ENCODE data around the gene ARAP3. TPM values are rescaled to one million over a fixed set of nuclear protein-coding genes. Genes with fewer than 3 reads are reported as not detected.

ARAP3 gene
- total and polyA plus RNA-seq, 9 donors, result 6.8 to 19.3 (median 13.4) TPM

DNA sequence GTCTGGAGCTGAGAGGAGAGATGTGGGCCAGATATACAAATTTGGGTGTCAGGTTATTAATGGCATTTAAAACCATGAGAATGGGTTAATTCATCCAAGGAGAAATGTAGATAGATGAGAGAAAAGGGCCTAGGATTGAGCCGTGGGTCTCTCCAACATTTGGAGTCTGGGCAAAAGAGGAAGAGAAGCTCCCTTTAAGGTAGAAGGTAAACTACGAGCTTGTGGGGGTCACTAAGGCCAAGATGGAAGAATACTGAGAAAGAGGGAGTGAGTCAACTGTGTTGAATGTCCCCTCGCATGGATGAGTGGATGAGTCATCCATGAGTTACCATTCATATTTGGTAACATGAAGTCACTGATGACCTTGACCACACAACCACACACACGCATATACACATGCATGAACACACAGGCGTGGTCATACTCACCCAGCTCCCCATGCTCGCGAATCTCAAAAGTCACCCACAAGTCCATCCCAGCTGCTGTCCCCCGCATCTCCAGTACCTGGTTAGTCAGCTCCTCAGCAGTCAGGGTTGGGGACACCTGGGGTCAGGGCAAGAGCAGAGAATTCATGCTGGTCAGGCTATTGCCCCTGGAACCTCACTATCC is 24.0 kb downstream of the ARAP3 start:
- DNase-seq, result no peak
- Histone ChIP-seq H3K36me3 (ENCODE audit: control insufficient read depth, insufficient read depth, low read length) (peaks cover 28% of the 10 kb centered on the region), H3K4me3 (ENCODE audit: low read length) (no peak overlapping the region), H3K9me3 (replicated peaks; ENCODE audit: control insufficient read depth, low read depth, low read length) (no peaks in the 10 kb centered on the region), H3K27me3 (ENCODE audit: control insufficient read depth, insufficient read depth, low read length) (no peaks in the 10 kb centered on the region), H3K27ac (ENCODE audit: low read length) (no peak overlapping the region), H3K4me1 (ENCODE audit: control insufficient read depth, insufficient read depth, low read length) (no peaks in the 10 kb centered on the region)
- WGBS (ENCODE audit: insufficient coverage), result 78% methylated on average over 6 of the region's 8 CpGs

DNA sequence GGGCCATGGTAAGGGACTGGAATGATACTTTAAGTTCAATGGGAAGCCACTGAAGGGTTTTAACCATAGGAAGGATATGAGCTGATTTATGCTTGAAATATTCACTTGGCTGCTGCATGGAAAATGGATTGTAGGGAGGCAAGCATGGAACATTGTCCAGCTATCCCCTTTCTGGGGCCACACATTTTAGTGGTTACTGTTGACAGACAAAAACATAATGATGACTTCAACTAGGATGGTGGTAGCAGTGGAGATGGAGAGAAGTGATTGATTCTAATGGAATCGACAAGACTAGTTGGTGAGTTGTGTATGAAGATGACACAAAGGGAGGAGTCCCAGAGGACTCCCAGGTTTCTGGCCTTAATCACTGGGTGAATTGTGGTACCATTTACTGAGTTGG is 24.6 kb downstream of the ARAP3 start:
- H3K27me3 ChIP-seq (ENCODE audit: control insufficient read depth, insufficient read depth, low read length), result no peaks in the 10 kb centered on the region
- no peak overlapping the region for H3K27ac ChIP-seq (ENCODE audit: low read length)
- H3K4me1 ChIP-seq (ENCODE audit: control insufficient read depth, insufficient read depth, low read length), result no peaks in the 10 kb centered on the region
- no peak for DNase-seq
- H3K36me3 ChIP-seq (ENCODE audit: control insufficient read depth, insufficient read depth, low read length), result peaks cover 27% of the 10 kb centered on the region
- H3K9me3 ChIP-seq (replicated peaks; ENCODE audit: control insufficient read depth, low read depth, low read length), result no peaks in the 10 kb centered on the region
- 100% methylated on average over 1 of the region's 1 CpG for WGBS (ENCODE audit: insufficient coverage)
- H3K4me3 ChIP-seq (ENCODE audit: low read length), result no peak overlapping the region

DNA sequence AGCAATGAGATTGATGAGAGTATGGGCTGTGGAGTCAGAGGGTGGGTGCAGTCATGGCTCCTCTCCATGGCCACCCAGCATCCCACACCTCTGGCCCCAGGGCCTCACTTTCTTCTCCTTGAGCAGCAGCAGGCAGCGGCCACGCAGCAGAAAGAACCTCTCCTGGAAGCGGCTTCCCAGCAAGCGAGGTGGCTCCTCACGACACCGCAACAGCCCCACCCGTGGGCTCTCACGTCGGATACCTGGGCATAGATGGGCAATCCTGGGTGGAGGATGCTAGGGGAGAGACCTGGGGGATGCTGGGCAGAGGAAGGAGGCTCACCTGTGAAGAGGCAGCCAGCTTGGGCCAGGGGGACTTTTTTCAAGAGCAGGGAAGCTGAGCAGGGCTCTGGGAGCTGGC is 25.6 kb downstream of the ARAP3 start:
- H3K9me3 ChIP-seq (replicated peaks; ENCODE audit: control insufficient read depth, low read depth, low read length), result no peaks in the 10 kb centered on the region
- 89% methylated on average over 8 of the region's 9 CpGs for WGBS (ENCODE audit: insufficient coverage)
- no peak overlapping the region for H3K27ac ChIP-seq (ENCODE audit: low read length)
- no peak for DNase-seq
- H3K27me3 ChIP-seq (ENCODE audit: control insufficient read depth, insufficient read depth, low read length), result peaks cover 2% of the 10 kb centered on the region
- peaks cover 24% of the 10 kb centered on the region for H3K36me3 ChIP-seq (ENCODE audit: control insufficient read depth, insufficient read depth, low read length)
- peaks cover 4% of the 10 kb centered on the region for H3K4me1 ChIP-seq (ENCODE audit: control insufficient read depth, insufficient read depth, low read length)
- H3K4me3 ChIP-seq (ENCODE audit: low read length), result no peak overlapping the region

DNA sequence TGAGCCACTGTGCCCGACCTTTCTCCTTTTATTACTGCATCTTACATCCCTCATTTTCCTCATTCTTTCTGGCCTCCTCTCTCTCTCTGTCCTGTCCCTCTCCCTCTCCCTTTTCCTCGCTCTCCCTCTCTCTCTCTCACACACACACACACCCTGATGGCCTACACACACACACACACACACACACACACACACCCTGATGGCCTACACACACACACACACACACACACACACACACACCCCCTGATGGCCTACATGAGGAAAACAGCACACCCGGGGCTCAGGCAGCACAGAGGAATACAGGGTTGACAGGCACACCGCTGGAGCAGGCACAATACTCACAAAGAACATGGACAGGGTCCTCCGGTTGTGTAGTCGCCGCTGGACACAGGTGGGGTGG is 27.0 kb downstream of the ARAP3 start:
- peaks cover 20% of the 10 kb centered on the region for H3K36me3 ChIP-seq (ENCODE audit: control insufficient read depth, insufficient read depth, low read length)
- H3K4me3 ChIP-seq (ENCODE audit: low read length), result no peak overlapping the region
- H3K9me3 ChIP-seq (replicated peaks; ENCODE audit: control insufficient read depth, low read depth, low read length), result no peaks in the 10 kb centered on the region
- H3K4me1 ChIP-seq (ENCODE audit: control insufficient read depth, insufficient read depth, low read length), result peaks cover 10% of the 10 kb centered on the region
- H3K27me3 ChIP-seq (ENCODE audit: control insufficient read depth, insufficient read depth, low read length), result peaks cover 4% of the 10 kb centered on the region
- no peak overlapping the region for H3K27ac ChIP-seq (ENCODE audit: low read length)
- WGBS (ENCODE audit: insufficient coverage), result 91% methylated on average over 6 of the region's 7 CpGs
- no peak for DNase-seq

DNA sequence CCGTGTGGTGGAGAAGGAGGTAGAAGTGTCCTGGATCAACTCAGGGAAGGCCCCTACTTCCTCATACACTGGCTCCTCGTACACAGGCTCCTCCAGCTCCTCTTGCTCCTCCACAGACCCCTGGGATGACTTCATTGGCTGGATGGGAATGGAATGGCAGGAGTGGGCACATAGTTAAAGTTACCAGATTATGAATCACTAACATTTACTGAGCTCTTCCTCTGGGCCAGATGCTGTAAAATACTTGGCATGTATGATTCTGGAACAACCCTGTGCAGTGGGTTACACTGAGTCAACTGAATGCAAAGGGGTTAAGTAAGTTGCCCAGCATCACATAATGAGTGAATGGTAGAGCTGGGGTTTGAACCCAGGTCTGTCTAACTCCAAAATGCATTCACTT is 27.7 kb downstream of the ARAP3 start:
- DNase-seq, result no peak
- H3K36me3 ChIP-seq (ENCODE audit: control insufficient read depth, insufficient read depth, low read length), result peaks cover 18% of the 10 kb centered on the region
- no peak overlapping the region for H3K4me3 ChIP-seq (ENCODE audit: low read length)
- H3K27me3 ChIP-seq (ENCODE audit: control insufficient read depth, insufficient read depth, low read length), result peaks cover 4% of the 10 kb centered on the region
- H3K9me3 ChIP-seq (replicated peaks; ENCODE audit: control insufficient read depth, low read depth, low read length), result no peaks in the 10 kb centered on the region
- H3K4me1 ChIP-seq (ENCODE audit: control insufficient read depth, insufficient read depth, low read length), result peaks cover 10% of the 10 kb centered on the region
- no peak overlapping the region for H3K27ac ChIP-seq (ENCODE audit: low read length)
- WGBS (ENCODE audit: insufficient coverage), result no CpG with 5 or more reads among the region's 2 CpGs

DNA sequence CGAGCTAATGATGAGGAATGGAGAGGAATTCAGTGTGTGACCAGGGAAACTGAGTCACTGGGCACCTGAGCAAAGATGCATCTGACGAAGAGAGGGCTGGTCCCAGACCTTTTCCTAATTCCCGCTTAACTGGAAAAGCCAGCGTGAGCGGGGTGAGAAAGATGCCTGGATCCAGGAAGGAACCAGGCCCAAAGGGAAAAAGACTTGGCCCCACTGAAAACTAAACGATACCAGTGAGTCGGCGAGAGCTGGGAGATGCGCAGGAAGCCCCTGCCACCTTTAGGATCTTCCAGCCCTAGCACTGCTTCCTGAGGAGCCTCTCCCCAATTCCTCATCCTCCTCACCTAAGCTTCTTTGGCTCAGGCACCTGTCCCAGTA is 30.3 kb downstream of the ARAP3 start:
- Histone ChIP-seq H3K36me3 (ENCODE audit: control insufficient read depth, insufficient read depth, low read length) (peaks cover 20% of the 10 kb centered on the region), H3K9me3 (replicated peaks; ENCODE audit: control insufficient read depth, low read depth, low read length) (no peaks in the 10 kb centered on the region), H3K4me3 (ENCODE audit: low read length) (peak overlapping the region; percentile 64), H3K27ac (ENCODE audit: low read length) (no peak overlapping the region), H3K4me1 (ENCODE audit: control insufficient read depth, insufficient read depth, low read length) (peaks cover 10% of the 10 kb centered on the region), H3K27me3 (ENCODE audit: control insufficient read depth, insufficient read depth, low read length) (peaks cover 4% of the 10 kb centered on the region)
- 50% methylated on average over 4 of the region's 9 CpGs for WGBS (ENCODE audit: insufficient coverage)
- no peak for DNase-seq

DNA sequence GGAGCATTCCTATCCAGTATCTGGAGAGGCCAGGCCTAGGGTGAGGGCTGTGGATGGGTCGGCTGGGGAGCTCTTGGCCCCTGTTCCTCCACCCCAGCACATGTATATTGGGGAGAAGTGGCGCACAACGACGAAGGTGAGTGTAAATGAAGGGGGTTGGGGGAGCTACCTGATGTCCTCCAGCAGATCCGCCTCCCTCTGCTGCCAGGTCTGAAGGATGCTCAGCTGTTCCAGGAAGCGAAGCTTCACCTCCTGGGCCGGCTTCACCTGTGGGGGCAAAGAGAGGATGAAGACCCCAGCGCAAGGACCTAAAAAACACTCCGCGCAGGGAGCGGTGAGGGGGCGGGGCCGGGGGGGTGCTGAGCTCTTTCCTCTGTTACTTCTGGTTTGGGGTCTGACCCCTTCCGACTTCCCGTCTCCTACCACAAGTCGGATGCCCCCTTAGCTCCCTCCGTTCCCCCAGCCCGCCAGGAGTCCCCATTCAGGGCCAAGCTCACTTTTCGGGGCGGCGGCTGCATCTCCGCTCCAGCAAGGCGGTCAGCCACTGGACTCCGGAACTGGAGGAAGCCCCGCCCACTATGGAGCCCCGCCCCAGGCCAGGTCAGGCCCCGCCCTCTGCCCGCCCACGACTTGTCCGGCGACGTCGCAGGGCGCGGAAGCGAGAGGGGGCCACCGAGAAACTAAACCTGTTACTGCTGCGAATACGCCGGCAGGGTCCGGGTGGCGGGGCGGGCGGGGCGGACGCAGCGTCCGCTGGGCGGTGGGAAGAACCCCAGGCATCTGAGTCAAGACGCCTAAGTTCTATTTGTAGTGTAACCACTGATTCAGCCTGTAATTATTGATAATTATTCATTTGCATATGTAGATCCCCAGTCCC is 30.9 kb downstream of the ARAP3 start, which contains the start of gene FCHSD1:
TSS of gene FCHSD1 (minus strand) at position 568 of the 877 bp plus-strand sequence. CDS start at position 518, 50 bp downstream.
- H3K9me3 ChIP-seq (replicated peaks; ENCODE audit: control insufficient read depth, low read depth, low read length), result no peaks in the 10 kb centered on the region
- WGBS (ENCODE audit: insufficient coverage), result under 1% methylated on average over 35 of the region's 50 CpGs
- peaks cover 10% of the 10 kb centered on the region for H3K4me1 ChIP-seq (ENCODE audit: control insufficient read depth, insufficient read depth, low read length)
- DNase-seq, result peak; percentile 85
- H3K36me3 ChIP-seq (ENCODE audit: control insufficient read depth, insufficient read depth, low read length), result peaks cover 22% of the 10 kb centered on the region
- no peak within 1 kb of the TSS for H3K27ac ChIP-seq (ENCODE audit: low read length)
- H3K27me3 ChIP-seq (ENCODE audit: control insufficient read depth, insufficient read depth, low read length), result peaks cover 4% of the 10 kb centered on the region
- peak within 1 kb of the TSS; percentile 64 for H3K4me3 ChIP-seq (ENCODE audit: low read length)

DNA sequence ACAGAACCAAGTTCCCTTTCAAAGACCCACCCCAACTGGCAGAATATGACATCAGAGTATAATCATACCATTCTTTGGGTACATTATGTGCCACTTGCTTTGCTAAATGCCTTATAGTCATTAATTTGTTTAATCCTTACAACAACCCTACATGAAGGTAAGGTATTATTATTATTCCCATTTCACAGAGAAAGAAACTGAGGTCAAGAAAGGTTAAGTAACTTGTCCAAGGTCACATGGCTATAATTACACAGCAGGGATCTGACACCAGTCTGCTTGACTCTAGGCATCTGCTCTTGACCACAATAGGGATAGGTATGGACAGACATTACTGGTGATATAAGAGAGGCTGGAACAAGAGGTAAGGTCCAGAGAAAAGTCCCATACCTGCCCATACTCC is 32.1 kb downstream of the ARAP3 start:
- peaks cover 4% of the 10 kb centered on the region for H3K27me3 ChIP-seq (ENCODE audit: control insufficient read depth, insufficient read depth, low read length)
- DNase-seq, result no peak
- H3K36me3 ChIP-seq (ENCODE audit: control insufficient read depth, insufficient read depth, low read length), result peaks cover 15% of the 10 kb centered on the region
- H3K9me3 ChIP-seq (replicated peaks; ENCODE audit: control insufficient read depth, low read depth, low read length), result no peaks in the 10 kb centered on the region
- peaks cover 10% of the 10 kb centered on the region for H3K4me1 ChIP-seq (ENCODE audit: control insufficient read depth, insufficient read depth, low read length)
- no peak overlapping the region for H3K27ac ChIP-seq (ENCODE audit: low read length)
- H3K4me3 ChIP-seq (ENCODE audit: low read length), result no peak overlapping the region

DNA sequence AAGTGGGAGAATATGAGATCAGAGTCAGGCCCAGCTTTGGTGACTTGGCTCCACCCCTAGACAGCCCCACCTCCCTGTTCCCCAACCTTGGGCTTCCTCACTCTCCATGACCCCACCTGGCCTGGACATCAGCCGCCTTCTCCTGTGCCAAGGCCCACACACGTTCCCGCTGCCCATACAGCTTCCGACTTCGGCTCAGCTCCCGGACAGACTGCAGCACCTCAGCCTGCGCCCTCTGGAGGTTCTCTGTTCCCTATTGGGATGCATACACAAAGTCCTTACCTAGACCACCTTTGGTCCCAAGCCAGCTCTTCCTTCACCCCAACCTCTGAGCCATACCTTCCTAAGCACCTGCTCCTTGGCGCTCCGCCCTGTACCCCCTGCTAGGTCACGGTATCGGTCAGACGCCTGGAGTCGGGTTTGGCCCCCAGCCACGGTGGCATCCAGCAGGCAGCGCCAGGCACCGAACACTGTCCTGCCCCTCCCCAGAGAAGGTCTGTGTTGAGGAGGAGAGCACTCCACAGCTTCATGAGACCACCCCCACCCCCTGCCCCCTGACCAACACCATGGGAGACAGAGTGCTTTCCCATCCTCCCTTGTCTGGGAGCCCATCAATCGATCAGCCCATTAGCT is 32.9 kb downstream of the ARAP3 start:
- no peak overlapping the region for H3K4me3 ChIP-seq (ENCODE audit: low read length)
- WGBS (ENCODE audit: insufficient coverage), result 79% methylated on average over 8 of the region's 17 CpGs
- H3K9me3 ChIP-seq (replicated peaks; ENCODE audit: control insufficient read depth, low read depth, low read length), result no peaks in the 10 kb centered on the region
- peaks cover 10% of the 10 kb centered on the region for H3K4me1 ChIP-seq (ENCODE audit: control insufficient read depth, insufficient read depth, low read length)
- H3K27ac ChIP-seq (ENCODE audit: low read length), result no peak overlapping the region
- no peak for DNase-seq
- peaks cover 4% of the 10 kb centered on the region for H3K27me3 ChIP-seq (ENCODE audit: control insufficient read depth, insufficient read depth, low read length)
- peaks cover 20% of the 10 kb centered on the region for H3K36me3 ChIP-seq (ENCODE audit: control insufficient read depth, insufficient read depth, low read length)

DNA sequence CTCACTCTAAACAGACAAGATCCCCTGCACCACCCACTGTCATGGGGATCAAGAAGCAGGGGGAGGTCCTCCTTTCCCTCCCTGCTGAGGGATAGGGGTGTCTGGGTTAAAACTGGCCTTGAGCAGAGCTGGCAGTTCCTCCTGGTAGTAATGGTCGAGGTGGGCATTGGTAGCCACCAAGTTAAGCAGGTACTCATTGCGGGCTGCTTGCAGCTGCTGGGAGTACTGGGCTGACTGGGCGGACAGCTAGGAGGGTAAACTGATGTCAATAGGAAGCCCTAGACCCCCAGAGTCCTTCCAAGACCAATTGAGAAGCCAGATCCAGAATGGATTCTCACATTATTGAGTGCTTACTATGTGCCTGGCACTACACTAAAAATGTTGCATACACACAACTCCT is 34.2 kb downstream of the ARAP3 start:
- Histone ChIP-seq H3K9me3 (replicated peaks; ENCODE audit: control insufficient read depth, low read depth, low read length) (no peaks in the 10 kb centered on the region), H3K4me3 (ENCODE audit: low read length) (no peak overlapping the region), H3K27me3 (ENCODE audit: control insufficient read depth, insufficient read depth, low read length) (peaks cover 4% of the 10 kb centered on the region), H3K36me3 (ENCODE audit: control insufficient read depth, insufficient read depth, low read length) (peaks cover 20% of the 10 kb centered on the region), H3K27ac (ENCODE audit: low read length) (no peak overlapping the region), H3K4me1 (ENCODE audit: control insufficient read depth, insufficient read depth, low read length) (peaks cover 10% of the 10 kb centered on the region)
- 83% methylated on average over 3 of the region's 3 CpGs for WGBS (ENCODE audit: insufficient coverage)
- no peak for DNase-seq

Measured in muscle of leg (tissue), 11 donors.